ENCODE measurements around the gene ALCAM. TPM values are rescaled to one million over a fixed set of nuclear protein-coding genes. Genes with fewer than 3 reads are reported as not detected.

ALCAM gene
- total and polyA plus RNA-seq, 2 donors (not counting 1 experiment from before 2014, with no cell fraction given): 168 to 188 TPM

GRCh38 chr3:105470851-105471250 lies 104.1 kb downstream of the ALCAM start:
- Histone ChIP-seq H3K79me2 (ENCODE audit: control insufficient read depth, insufficient read depth, low read length) (peaks cover 30% of the 10 kb centered on the region), H3K27me3 (ENCODE audit: control insufficient read depth, insufficient read depth, low read length) (no peaks in the 10 kb centered on the region), H3K4me1 (ENCODE audit: control insufficient read depth, extremely low read depth, insufficient read depth, low read length) (no peaks in the 10 kb centered on the region), H3K36me3 (ENCODE audit: control insufficient read depth, insufficient read depth, low read length) (no peaks in the 10 kb centered on the region), H3K4me2 (ENCODE audit: extremely low read depth, insufficient read depth, low read length) (no peak overlapping the region), H3K9ac (ENCODE audit: insufficient read depth, low read length) (no peak overlapping the region), H3K4me3 (replicated peaks in 1 of 4; ENCODE audit: control extremely low read depth in 1 of 4, insufficient read depth in 1 of 4, low read depth in 3 of 4, low read length in 4 of 4) (no peak overlapping the region), H3K9me3 (ENCODE audit: control insufficient read depth, insufficient read depth, low read depth, low read length) (no peaks in the 10 kb centered on the region), H3K27ac (ENCODE audit: insufficient read depth, low read length) (no peak overlapping the region), H2AFZ (ENCODE audit: low read length) (no peak overlapping the region), H4K20me1 (ENCODE audit: control insufficient read depth, extremely low read depth, insufficient read depth, low read length) (no peaks in the 10 kb centered on the region)
- peak in 1 of 2 donors; percentile 15 for DNase-seq (ENCODE audit: low read depth in 2 of 2)
- TF ChIP-seq CTCF (conservative IDR thresholded peaks at IDR 0.05 in 1 of 2, IDR thresholded peaks at IDR 0.05 in 1 of 2; ENCODE audit: low read depth in 1 of 2, low read length in 2 of 2): no peak
- no peak for TF ChIP-seq EZH2 (IDR thresholded peaks at IDR 0.05; ENCODE audit: low read length, missing control alignments)

GRCh38 chr3:105473521-105474223 lies 107.0 kb downstream of the ALCAM start:
- no peak overlapping the region for H3K9ac ChIP-seq (ENCODE audit: insufficient read depth, low read length)
- TF ChIP-seq CTCF (conservative IDR thresholded peaks at IDR 0.05 in 1 of 2, IDR thresholded peaks at IDR 0.05 in 1 of 2; ENCODE audit: low read depth in 1 of 2, low read length in 2 of 2) (no peak), EZH2 (IDR thresholded peaks at IDR 0.05; ENCODE audit: low read length, missing control alignments) (no peak)
- H3K27me3 ChIP-seq (ENCODE audit: control insufficient read depth, insufficient read depth, low read length): no peaks in the 10 kb centered on the region
- no peak overlapping the region for H3K4me2 ChIP-seq (ENCODE audit: extremely low read depth, insufficient read depth, low read length)
- H3K4me1 ChIP-seq (ENCODE audit: control insufficient read depth, extremely low read depth, insufficient read depth, low read length): no peaks in the 10 kb centered on the region
- H3K36me3 ChIP-seq (ENCODE audit: control insufficient read depth, insufficient read depth, low read length): no peaks in the 10 kb centered on the region
- DNase-seq (ENCODE audit: low read depth in 2 of 2): peak; percentile 43 to 99
- H3K79me2 ChIP-seq (ENCODE audit: control insufficient read depth, insufficient read depth, low read length): peaks cover 20% of the 10 kb centered on the region
- H3K27ac ChIP-seq (ENCODE audit: insufficient read depth, low read length): no peak overlapping the region
- no peak overlapping the region for H3K4me3 ChIP-seq (replicated peaks in 1 of 4; ENCODE audit: control extremely low read depth in 1 of 4, insufficient read depth in 1 of 4, low read depth in 3 of 4, low read length in 4 of 4)
- H4K20me1 ChIP-seq (ENCODE audit: control insufficient read depth, extremely low read depth, insufficient read depth, low read length): no peaks in the 10 kb centered on the region
- no peaks in the 10 kb centered on the region for H3K9me3 ChIP-seq (ENCODE audit: control insufficient read depth, insufficient read depth, low read depth, low read length)
- H2AFZ ChIP-seq (ENCODE audit: low read length): no peak overlapping the region

GRCh38 chr3:105480768-105481167 lies 114.1 kb downstream of the ALCAM start:
- Histone ChIP-seq H3K4me3 (replicated peaks in 1 of 4; ENCODE audit: control extremely low read depth in 1 of 4, insufficient read depth in 1 of 4, low read depth in 3 of 4, low read length in 4 of 4) (no peak overlapping the region), H3K9ac (ENCODE audit: insufficient read depth, low read length) (no peak overlapping the region), H3K36me3 (ENCODE audit: control insufficient read depth, insufficient read depth, low read length) (no peaks in the 10 kb centered on the region), H3K79me2 (ENCODE audit: control insufficient read depth, insufficient read depth, low read length) (peaks cover 9% of the 10 kb centered on the region), H3K27me3 (ENCODE audit: control insufficient read depth, insufficient read depth, low read length) (no peaks in the 10 kb centered on the region), H3K9me3 (ENCODE audit: control insufficient read depth, insufficient read depth, low read depth, low read length) (no peaks in the 10 kb centered on the region), H3K4me2 (ENCODE audit: extremely low read depth, insufficient read depth, low read length) (no peak overlapping the region), H3K27ac (ENCODE audit: insufficient read depth, low read length) (no peak overlapping the region), H3K4me1 (ENCODE audit: control insufficient read depth, extremely low read depth, insufficient read depth, low read length) (no peaks in the 10 kb centered on the region), H2AFZ (ENCODE audit: low read length) (no peak overlapping the region), H4K20me1 (ENCODE audit: control insufficient read depth, extremely low read depth, insufficient read depth, low read length) (no peaks in the 10 kb centered on the region)
- TF ChIP-seq CTCF (conservative IDR thresholded peaks at IDR 0.05 in 1 of 2, IDR thresholded peaks at IDR 0.05 in 1 of 2; ENCODE audit: low read depth in 1 of 2, low read length in 2 of 2) (no peak), EZH2 (IDR thresholded peaks at IDR 0.05; ENCODE audit: low read length, missing control alignments) (no peak)
- no peak for DNase-seq (ENCODE audit: low read depth in 2 of 2)
